K562 (cell line): ENCODE data around the gene SUB1. TPM values are rescaled to one million over a fixed set of nuclear protein-coding genes. Genes with fewer than 3 reads are reported as not detected.

Source experiments
- ATAC-seq: fragments of 200-7000 bp; cut with Tn5 transposase; 3 replicates; pipeline ENCODE4 v1.9.1; 2020; ENCODE audit warnings: moderate library complexity
- BruUV-seq: library from RNA; stranded (reverse); fragments of 400-500 nt; replicated peaks from 2 replicates; lab custom pipeline; 2021; lab: Mats Ljungman, UMichigan
- CTCF ChIA-PET: fragments of 300-600 bp; formaldehyde crosslinking; extraction: SDS; loops from one replicate; lab custom pipeline; 2021; ENCODE audit warnings: low intra/inter-chr PET ratio; lab: Yijun Ruan, JAX
- POLR2A ChIA-PET: fragments of 300-600, 350-650 bp; sonication (Branson Sonifier 250); formaldehyde crosslinking; extraction: SDS; loops from one replicate; lab custom pipeline; 2021; ENCODE audit warnings: antibody characterized with exemption, inconsistent platforms; lab: Yijun Ruan, JAX
- DNase-seq, 4 experiments: peaks; one replicate each; pipeline versions ENCODE4 v3.0.0 to v3.0.0-alpha.2; 2011 to 2018; ENCODE audit warnings: low spot score in 3 of 4, mixed read lengths in 3 of 4; ENCODE audit errors: extremely low read depth in 1 of 4
- FAIRE-seq: peaks from 2 replicates; lab custom pipeline; 2011; peaks lifted over from hg19 to GRCh38; lab: Jason Lieb, UNC
- H2AFZ ChIP-seq: 2 replicates; pipeline ENCODE4 v1.6.0; 2011; ENCODE audit warnings: low read depth, low read length, control low read depth, inconsistent platforms
- H3K27ac ChIP-seq: fragments of 200-600 bp; 3 replicates; pipeline ENCODE4 v1.8.0; 2011; ENCODE audit warnings: low read depth, mild to moderate bottlenecking, control low read depth, inconsistent platforms, low read length, moderate library complexity, mixed read lengths; ENCODE audit errors: extremely low read depth
- H3K27me3 ChIP-seq, 2 experiments: fragments of 300-600 bp in 1 of 2; 2 replicates in 1 of 2; 3 replicates in 1 of 2; pipeline versions ENCODE4 v1.6.0 to v1.8.0; 2011; ENCODE audit warnings: inconsistent platforms in 2 of 2, low read length in 2 of 2, mild to moderate bottlenecking in 1 of 2, mixed read lengths in 1 of 2, moderate library complexity in 1 of 2; ENCODE audit not compliant: control insufficient read depth in 2 of 2, insufficient read depth in 2 of 2
- H3K36me3 ChIP-seq: fragments of 300-600 bp; 3 replicates; pipeline ENCODE4 v1.8.0; 2011; ENCODE audit warnings: mild to moderate bottlenecking, low read length, inconsistent platforms; ENCODE audit not compliant: control insufficient read depth, insufficient read depth
- H3K4me1 ChIP-seq, 2 experiments: fragments of 200-600 bp in 1 of 2; replicated peaks in 1 of 2; 2 replicates in 1 of 2; 3 replicates in 1 of 2; pipeline versions ENCODE4 v1.5.1 to v1.8.0; 2011; ENCODE audit warnings: inconsistent platforms in 2 of 2, low read length in 2 of 2, mild to moderate bottlenecking in 1 of 2, mixed read lengths in 1 of 2, moderate library complexity in 1 of 2; ENCODE audit not compliant: control insufficient read depth in 2 of 2, insufficient read depth in 2 of 2
- H3K4me2 ChIP-seq: 2 replicates; pipeline ENCODE4 v1.6.1; 2011; ENCODE audit warnings: low read length, control low read depth, inconsistent platforms, mixed read lengths; ENCODE audit not compliant: insufficient read depth
- H3K4me3 ChIP-seq: fragments of 200-600 bp; sonication (generic), shearing (Covaris generic); 2 replicates; pipeline ENCODE4 v1.5.1; 2016; ENCODE audit warnings: control low read depth, inconsistent platforms
- H3K79me2 ChIP-seq: fragments of 200-600 bp; 3 replicates; pipeline ENCODE4 v1.8.0; 2011; ENCODE audit warnings: low read length, inconsistent platforms; ENCODE audit not compliant: control insufficient read depth, insufficient read depth
- H3K9ac ChIP-seq, 2 experiments: 2 replicates each; pipeline versions ENCODE4 v1.6.0 to v1.6.1; 2011; ENCODE audit warnings: low read depth in 2 of 2, low read length in 2 of 2, control low read depth in 1 of 2, inconsistent platforms in 1 of 2, mild to moderate bottlenecking in 1 of 2, mixed read lengths in 1 of 2; ENCODE audit not compliant: insufficient read depth in 1 of 2
- H3K9me1 ChIP-seq: one replicate; pipeline ENCODE4 v1.6.0; 2011; ENCODE audit warnings: inconsistent platforms, mild to moderate bottlenecking, low read length, moderate library complexity; ENCODE audit not compliant: control insufficient read depth, insufficient read depth
- H3K9me3 ChIP-seq: replicated peaks from 2 replicates; pipeline ENCODE4 v1.5.1; 2011; ENCODE audit warnings: low read depth, low read length, inconsistent platforms; ENCODE audit not compliant: control insufficient read depth, insufficient read depth
- H4K20me1 ChIP-seq: replicated peaks from 2 replicates; pipeline ENCODE4 v1.6.1; 2011; ENCODE audit warnings: low read length, inconsistent platforms, mixed read lengths; ENCODE audit not compliant: control insufficient read depth, insufficient read depth
- CTBP1 ChIP-seq: fragments of 450-650 bp; IDR thresholded peaks from 2 replicates; pipeline ENCODE4 v1.6.1; 2016; ENCODE audit warnings: borderline replicate concordance
- EGR1 ChIP-seq: fragments of 450-650 bp; conservative IDR thresholded peaks from 2 replicates; pipeline ENCODE4 v1.6.1; 2017; ENCODE audit warnings: mild to moderate bottlenecking
- HDAC1 ChIP-seq, 2 experiments: fragments of 450-650 bp; IDR thresholded peaks; 2 replicates each; pipeline ENCODE4 v1.6.1; 2016 to 2017; ENCODE audit warnings: inconsistent platforms in 1 of 2, mild to moderate bottlenecking in 1 of 2, moderate library complexity in 1 of 2
- MXI1 ChIP-seq: IDR thresholded peaks from 2 replicates; pipeline ENCODE4 v1.6.1; 2011; ENCODE audit warnings: low read depth, mild to moderate bottlenecking, improper control_type of control experiment, low read length
- NFRKB ChIP-seq: fragments of 450-650 bp; IDR thresholded peaks from 2 replicates; pipeline ENCODE4 v1.6.1; 2016; ENCODE audit warnings: low read depth
- PCBP2 ChIP-seq: fragments of 200-400 bp; formaldehyde crosslinking; IDR thresholded peaks from 2 replicates; pipeline ENCODE4 v1.6.1; 2018; ENCODE audit warnings: low read length, low read depth, mild to moderate bottlenecking, moderate library complexity; ENCODE audit not compliant: poor library complexity, severe bottlenecking
- RBM22 ChIP-seq: fragments of 200-400 bp; formaldehyde crosslinking; IDR thresholded peaks from 2 replicates; pipeline ENCODE4 v1.6.1; 2018; ENCODE audit warnings: low read length, low read depth; ENCODE audit not compliant: poor library complexity, severe bottlenecking
- THRAP3 ChIP-seq: fragments of 450-650 bp; IDR thresholded peaks from 2 replicates; pipeline ENCODE4 v1.6.1; 2016; ENCODE audit warnings: mild to moderate bottlenecking, inconsistent platforms, borderline replicate concordance
- ZFP36 ChIP-seq: fragments of 150-350 bp; IDR thresholded peaks from 2 replicates; pipeline ENCODE4 v1.6.1; 2018; ENCODE audit warnings: low read length, low read depth; ENCODE audit not compliant: partially characterized antibody
- ZNF197 ChIP-seq: fragments of 200-800 bp; sonication (Bioruptor generic); IDR thresholded peaks from 2 replicates; pipeline ENCODE4 v1.6.1; 2016; ENCODE audit warnings: low read depth, missing genetic modification characterization, missing compliant biosample characterization
- ZNF212 ChIP-seq: fragments of 450-650 bp; formaldehyde crosslinking; IDR thresholded peaks from 2 replicates; pipeline ENCODE4 v1.4.0; 2020; ENCODE audit warnings: mild to moderate bottlenecking
- ZNF263 ChIP-seq: sonication (generic); formaldehyde crosslinking; IDR thresholded peaks from 2 replicates; pipeline ENCODE4 v1.8.0; 2022; ENCODE audit warnings: mild to moderate bottlenecking, missing genetic modification reagents, borderline replicate concordance
- ZNF57 ChIP-seq: fragments of 450-650 bp; formaldehyde crosslinking; IDR thresholded peaks from 2 replicates; pipeline ENCODE4 v1.4.0; 2020; ENCODE audit warnings: mild to moderate bottlenecking, moderate library complexity
- WGBS: fragments of 100-300 bp; shearing (Covaris generic); methylation state at CpG from one replicate; pipeline ENCODE4 v1.1.6; 2016; ENCODE audit warnings: low coverage, mixed read lengths; ENCODE audit not compliant: insufficient coverage; ENCODE audit errors: missing lambda C conversion rate; 5-methylcytosine and 5-hydroxymethylcytosine counted together
- in situ Hi-C: fragments of 300-500 bp; cut with MboI; formaldehyde crosslinking; loops from 4 replicates; pipeline ENCODE4 v1.15.0; 2018; ENCODE audit warnings: inconsistent platforms, mixed read lengths
- intact Hi-C: fragments of 100-400 bp; cut with micrococcal nuclease; formaldehyde crosslinking; loops from 2 replicates; pipeline ENCODE4 v1.14.2; 2022
- polyA plus RNA-seq, 8 experiments: library from polyadenylated mRNA; depleted of rRNA in 4 of 8; stranded (reverse) in 5 of 8; unstranded in 3 of 8; fragments of >200 nt; fragmentation: Nextera tagmentation in 2 of 8; fragmentation: Illumina TruSeq in 1 of 8; extraction: Ambion mirVana in 2 of 8; extraction: Trizol in 1 of 8; gene quantifications; 2 replicates each; pipeline versions ENCODE4 v1.2.1 to v1.2.3, GENCODE V29; 2011 to 2014; ENCODE audit warnings: inconsistent platforms in 1 of 8, missing spikeins in 1 of 8
- total RNA-seq, 7 experiments: library from RNA; depleted of rRNA in 6 of 7; stranded (reverse); fragments of >200 nt in 6 of 7; fragmentation: Illumina TruSeq in 2 of 7; extraction: Trizol in 2 of 7; gene quantifications; 2 replicates each; pipeline versions ENCODE4 v1.2.1 to v1.2.3, GENCODE V29; 2011 to 2021; ENCODE audit warnings: low replicate concordance in 1 of 7
- TF ChIP-seq, protein P1 (sequence below): IDR thresholded peaks from 2 replicates; pipeline ENCODE4 v1.6.1; 2016; ENCODE audit warnings: missing genetic modification characterization, missing compliant biosample characterization
- TF ChIP-seq, protein P2 (sequence below): fragments of 250-450 bp; sonication (Bioruptor Pico); IDR thresholded peaks from 2 replicates; pipeline ENCODE4 v1.9.0; 2021; ENCODE audit warnings: mild to moderate bottlenecking
- TF ChIP-seq, protein P3 (sequence below): fragments of 250-450 bp; sonication (Bioruptor Pico); IDR thresholded peaks from 2 replicates; pipeline ENCODE4 v1.8.0; 2021; ENCODE audit warnings: moderate library complexity, mild to moderate bottlenecking, inconsistent platforms
- TF ChIP-seq, protein P4 (sequence below): fragments of 250-450 bp; sonication (Bioruptor Pico); IDR thresholded peaks from 2 replicates; pipeline ENCODE4 v1.8.0; 2021; ENCODE audit warnings: mild to moderate bottlenecking, moderate library complexity

The SUB1 gene
- total and polyA plus RNA-seq, 9 of the 15 experiments (the other 6 are each of a cell fraction or from before 2014, with no cell fraction given), result 336 to 1,031 (median 700) TPM

DNA sequence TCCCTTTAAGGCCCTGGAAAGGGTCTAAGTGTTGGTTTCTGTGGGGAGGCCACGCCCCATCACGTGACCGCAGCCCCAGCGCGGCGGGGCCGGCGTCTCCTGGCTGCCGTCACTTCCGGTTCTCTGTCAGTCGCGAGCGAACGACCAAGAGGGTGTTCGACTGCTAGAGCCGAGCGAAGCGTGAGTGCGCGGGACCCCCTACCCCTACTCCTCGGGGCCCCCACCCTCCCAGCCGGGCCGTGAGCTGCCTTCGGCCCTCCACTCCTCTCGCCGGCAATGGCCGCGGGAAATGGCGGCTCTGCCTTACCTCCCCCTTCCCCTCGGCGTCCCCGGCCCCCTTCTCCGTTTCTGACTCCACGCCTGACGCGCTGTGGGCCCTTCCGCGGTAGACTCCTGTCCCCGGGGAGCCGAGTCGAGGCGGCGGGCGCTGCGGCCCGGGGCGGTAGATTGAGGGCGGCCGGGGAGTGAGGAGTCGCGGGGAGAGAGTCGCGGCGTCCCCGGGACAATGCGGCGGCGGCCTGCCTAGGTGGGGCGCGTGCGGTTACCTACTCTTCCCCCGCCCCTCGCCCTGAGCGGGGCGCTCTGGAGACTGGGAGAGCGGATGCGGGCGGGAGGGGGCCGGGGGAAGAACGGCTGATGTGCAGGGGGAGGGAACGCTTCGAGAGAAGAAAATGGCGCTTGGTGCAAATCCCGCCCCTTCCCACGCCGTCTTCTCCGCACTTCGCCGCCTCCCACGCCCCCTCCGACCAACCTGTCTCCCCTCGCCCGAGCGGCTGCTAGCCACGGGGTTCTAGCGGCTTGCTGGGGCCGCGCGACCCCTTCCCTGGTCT is at the start of gene SUB1 (continued):
- peak in 1 of 2 experiments; percentile 86; a peak in 2 of 4 replicates for TF ChIP-seq HDAC1 (IDR thresholded peaks at IDR 0.05)
- TF ChIP-seq, protein P1, sequence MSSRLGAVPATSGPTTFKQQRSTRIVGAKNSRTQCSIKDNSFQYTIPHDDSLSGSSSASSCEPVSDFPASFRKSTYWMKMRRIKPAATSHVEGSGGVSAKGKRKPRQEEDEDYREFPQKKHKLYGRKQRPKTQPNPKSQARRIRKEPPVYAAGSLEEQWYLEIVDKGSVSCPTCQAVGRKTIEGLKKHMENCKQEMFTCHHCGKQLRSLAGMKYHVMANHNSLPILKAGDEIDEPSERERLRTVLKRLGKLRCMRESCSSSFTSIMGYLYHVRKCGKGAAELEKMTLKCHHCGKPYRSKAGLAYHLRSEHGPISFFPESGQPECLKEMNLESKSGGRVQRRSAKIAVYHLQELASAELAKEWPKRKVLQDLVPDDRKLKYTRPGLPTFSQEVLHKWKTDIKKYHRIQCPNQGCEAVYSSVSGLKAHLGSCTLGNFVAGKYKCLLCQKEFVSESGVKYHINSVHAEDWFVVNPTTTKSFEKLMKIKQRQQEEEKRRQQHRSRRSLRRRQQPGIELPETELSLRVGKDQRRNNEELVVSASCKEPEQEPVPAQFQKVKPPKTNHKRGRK (tag), result 0 out of 2 replicates have a peak, but pooled peaks have one; percentile 39
- TF ChIP-seq RBM22, result peak; percentile 90
- peak; percentile 6 for TF ChIP-seq ZFP36
- TF ChIP-seq CTBP1, result peak; percentile 53; the same call in 1 of the 2 replicates
- peak; percentile 84 for TF ChIP-seq PCBP2
- TF ChIP-seq EGR1, result peak; percentile 82

DNA sequence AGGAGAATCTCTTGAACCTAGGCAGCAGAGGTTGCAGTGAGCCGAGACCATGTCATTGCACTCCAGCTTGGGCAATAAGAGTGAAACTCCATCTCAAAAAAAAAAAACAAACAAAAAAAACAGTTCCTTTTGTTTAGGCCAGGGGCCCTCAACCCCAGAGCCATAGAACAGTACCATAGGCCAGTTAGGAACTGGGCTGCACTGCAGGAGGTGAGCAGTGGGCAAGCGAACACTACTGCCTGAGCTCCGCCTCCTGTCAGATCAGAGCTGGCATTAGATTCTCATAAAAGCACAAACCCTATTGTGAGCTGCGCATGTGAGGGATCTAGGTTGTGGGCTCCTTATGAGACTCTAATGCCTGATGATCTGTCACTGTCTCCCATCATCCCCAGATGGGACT is 49.1 kb upstream of the SUB1 start:
- H3K27me3 ChIP-seq, result peaks cover 2 to 8% of the 10 kb centered on the region in 2 experiments; a peak in 3 of 5 replicates
- no peak for FAIRE-seq
- H3K4me3 ChIP-seq, result no peak overlapping the region
- intact Hi-C loops, result no loop called here
- H3K4me1 ChIP-seq, result peaks cover 0 to 2% of the 10 kb centered on the region in 2 experiments; a peak in 2 of 5 replicates
- ChIA-PET CTCF (no interaction called here), POLR2A (no interaction called here)
- in situ Hi-C loops, result no loop called here
- no peaks in the 10 kb centered on the region for H3K36me3 ChIP-seq
- no peaks in the 10 kb centered on the region for H4K20me1 ChIP-seq
- BruUV-seq, result no TSS peak
- ATAC-seq, result no peak
- H3K4me2 ChIP-seq, result no peak overlapping the region
- H3K9ac ChIP-seq, result no peak overlapping the region
- H3K9me3 ChIP-seq, result no peaks in the 10 kb centered on the region
- DNase-seq, result no peak
- H3K79me2 ChIP-seq, result no peaks in the 10 kb centered on the region
- H3K27ac ChIP-seq, result no peak overlapping the region
- H2AFZ ChIP-seq, result no peak overlapping the region
- WGBS, result 73% methylated on average over 3 of the region's 4 CpGs
- no peaks in the 10 kb centered on the region for H3K9me1 ChIP-seq
- TF ChIP-seq, protein P2, sequence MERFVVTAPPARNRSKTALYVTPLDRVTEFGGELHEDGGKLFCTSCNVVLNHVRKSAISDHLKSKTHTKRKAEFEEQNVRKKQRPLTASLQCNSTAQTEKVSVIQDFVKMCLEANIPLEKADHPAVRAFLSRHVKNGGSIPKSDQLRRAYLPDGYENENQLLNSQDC (CRISPR knock-in tag), result no peak
- no peak for TF ChIP-seq NFRKB
- no peak for TF ChIP-seq THRAP3
- no peak for TF ChIP-seq MXI1
- TF ChIP-seq, protein P3, sequence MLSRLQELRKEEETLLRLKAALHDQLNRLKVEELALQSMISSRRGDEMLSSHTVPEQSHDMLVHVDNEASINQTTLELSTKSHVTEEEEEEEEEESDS (CRISPR knock-in tag), result no peak
- no peak for TF ChIP-seq ZNF197 (CRISPR knock-in tag)
- TF ChIP-seq ZNF212, result no peak
- TF ChIP-seq ZNF263 (CRISPR knock-in tag), result no peak
- no peak for TF ChIP-seq ZNF57 (CRISPR knock-in tag)
- TF ChIP-seq, protein P4, sequence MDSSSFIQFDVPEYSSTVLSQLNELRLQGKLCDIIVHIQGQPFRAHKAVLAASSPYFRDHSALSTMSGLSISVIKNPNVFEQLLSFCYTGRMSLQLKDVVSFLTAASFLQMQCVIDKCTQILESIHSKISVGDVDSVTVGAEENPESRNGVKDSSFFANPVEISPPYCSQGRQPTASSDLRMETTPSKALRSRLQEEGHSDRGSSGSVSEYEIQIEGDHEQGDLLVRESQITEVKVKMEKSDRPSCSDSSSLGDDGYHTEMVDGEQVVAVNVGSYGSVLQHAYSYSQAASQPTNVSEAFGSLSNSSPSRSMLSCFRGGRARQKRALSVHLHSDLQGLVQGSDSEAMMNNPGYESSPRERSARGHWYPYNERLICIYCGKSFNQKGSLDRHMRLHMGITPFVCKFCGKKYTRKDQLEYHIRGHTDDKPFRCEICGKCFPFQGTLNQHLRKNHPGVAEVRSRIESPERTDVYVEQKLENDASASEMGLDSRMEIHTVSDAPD, result no peak
- TF ChIP-seq PCBP2, result no peak
